ENCODE measurements around the gene RAD51AP2.

RAD51AP2 gene

DNA sequence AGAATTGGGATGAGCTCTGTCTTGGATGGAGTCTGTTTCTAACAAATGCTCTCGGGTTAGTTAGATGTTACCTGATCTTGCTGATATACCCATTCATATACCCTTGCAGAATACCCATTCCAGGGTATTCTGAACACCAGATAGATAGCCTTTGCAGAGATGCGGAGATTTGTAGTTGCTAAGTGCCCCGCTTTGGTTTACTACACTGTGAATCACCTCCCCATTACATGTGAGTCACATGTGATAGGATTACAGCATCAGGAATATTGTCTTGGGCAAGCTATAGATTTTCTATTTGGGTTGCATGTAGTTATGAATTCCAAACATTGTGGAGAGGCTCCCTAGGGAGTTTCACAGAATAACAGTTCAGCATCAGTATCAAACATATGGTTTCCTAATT, 26.0 kb upstream of the RAD51AP2 start:
- Histone ChIP-seq H3K4me3 (no peak overlapping the region), H3K9ac (no peak overlapping the region), H3K27me3 (no peaks in the 10 kb centered on the region), H3K4me1 (no peaks in the 10 kb centered on the region), H4K20me1 (no peaks in the 10 kb centered on the region), H3K4me2 (no peak overlapping the region), H3K9me3 (peaks cover 14% of the 10 kb centered on the region), H3K36me3 (no peaks in the 10 kb centered on the region), H3K27ac (no peak overlapping the region)
- TF ChIP-seq Cebpa-rat (IDR thresholded peaks at IDR 0.05) = no peak

DNA sequence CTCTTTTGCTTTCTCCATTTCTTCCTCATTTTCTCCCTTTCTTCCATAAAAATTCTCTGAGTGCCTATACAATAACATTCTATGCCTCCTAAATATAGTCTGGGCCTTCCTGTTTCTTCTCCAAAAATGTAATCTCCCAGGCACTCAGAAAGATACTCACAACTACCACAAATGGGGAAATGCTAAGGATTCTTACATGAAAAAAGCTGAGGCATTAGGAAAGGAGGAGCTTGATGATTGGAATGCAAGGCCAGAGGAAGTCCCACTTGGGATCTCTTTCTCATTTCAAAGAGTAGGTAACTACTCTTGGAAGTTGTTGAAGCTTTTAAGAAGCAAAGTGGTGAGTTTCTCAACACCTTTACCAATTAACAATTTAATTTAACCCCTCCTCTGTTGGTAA, 25.6 kb upstream of the RAD51AP2 start:
- no peak overlapping the region for H3K27ac ChIP-seq
- H3K9me3 ChIP-seq = peaks cover 18% of the 10 kb centered on the region
- H3K36me3 ChIP-seq = no peaks in the 10 kb centered on the region
- no peak overlapping the region for H3K4me3 ChIP-seq
- H3K4me2 ChIP-seq = no peak overlapping the region
- H3K9ac ChIP-seq = no peak overlapping the region
- H4K20me1 ChIP-seq = no peaks in the 10 kb centered on the region
- no peaks in the 10 kb centered on the region for H3K4me1 ChIP-seq
- TF ChIP-seq Cebpa-rat (IDR thresholded peaks at IDR 0.05) = no peak
- no peaks in the 10 kb centered on the region for H3K27me3 ChIP-seq

DNA sequence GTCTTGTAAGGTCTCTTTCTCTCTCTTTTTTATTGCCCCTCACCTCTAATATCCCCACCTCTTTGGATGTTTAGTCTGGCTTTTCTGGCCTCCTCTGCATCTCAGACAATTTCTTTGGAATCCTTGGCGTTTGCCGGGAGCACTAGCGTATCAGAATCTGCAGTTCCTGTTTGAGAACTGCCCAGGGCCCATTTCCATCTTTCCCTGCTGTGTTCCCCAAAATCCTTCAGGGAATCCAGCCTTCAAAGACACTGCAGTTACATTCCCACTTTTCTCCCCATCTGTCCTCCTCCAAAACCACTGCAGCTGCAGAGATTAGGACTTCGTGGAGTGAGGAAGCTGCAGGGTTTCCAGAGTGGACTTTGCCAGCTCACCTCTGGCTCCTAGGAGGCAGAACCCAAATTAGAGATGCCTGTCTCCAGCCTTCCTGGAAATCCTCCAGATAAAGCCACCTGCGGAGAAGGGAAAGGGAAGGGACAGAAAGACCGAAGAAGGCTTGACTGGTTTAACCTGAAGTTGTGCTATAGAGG, 25.0 kb upstream of the RAD51AP2 start:
- no peak overlapping the region for H3K4me2 ChIP-seq

DNA sequence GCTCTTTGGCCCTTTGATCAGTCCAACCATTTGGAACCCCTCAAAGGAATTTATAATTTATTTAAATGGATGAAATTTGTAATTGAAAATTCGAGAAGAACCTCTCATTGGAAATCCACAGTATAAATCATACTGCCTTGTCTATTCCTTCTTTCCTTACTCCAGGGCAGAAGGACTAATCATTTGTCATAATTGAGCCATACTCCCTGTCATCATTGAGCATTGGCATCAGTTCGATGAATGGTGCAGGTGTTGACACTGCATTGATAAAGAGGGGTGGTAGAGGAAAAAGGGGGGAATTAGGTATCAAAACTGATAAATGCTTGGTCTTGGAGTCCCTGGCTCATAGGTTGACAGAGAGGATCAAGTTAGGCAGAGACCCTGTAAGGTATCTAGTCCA, 24.2 kb upstream of the RAD51AP2 start:
- H3K36me3 ChIP-seq = no peaks in the 10 kb centered on the region
- H3K4me1 ChIP-seq = no peaks in the 10 kb centered on the region
- no peaks in the 10 kb centered on the region for H4K20me1 ChIP-seq
- H3K4me2 ChIP-seq = no peak overlapping the region
- no peak overlapping the region for H3K4me3 ChIP-seq
- no peak overlapping the region for H3K9ac ChIP-seq
- no peak overlapping the region for H3K27ac ChIP-seq
- peaks cover 23% of the 10 kb centered on the region for H3K9me3 ChIP-seq
- no peak for TF ChIP-seq Cebpa-rat (IDR thresholded peaks at IDR 0.05)
- H3K27me3 ChIP-seq = no peaks in the 10 kb centered on the region

More for the DNA sequence above, 25.0 kb upstream of the RAD51AP2 start:
- Histone ChIP-seq H3K9ac (no peak overlapping the region), H3K27me3 (no peaks in the 10 kb centered on the region), H3K27ac (no peak overlapping the region), H3K4me3 (no peak overlapping the region), H3K4me1 (no peaks in the 10 kb centered on the region), H4K20me1 (no peaks in the 10 kb centered on the region), H3K9me3 (peaks cover 23% of the 10 kb centered on the region), H3K36me3 (no peaks in the 10 kb centered on the region)
- no peak for TF ChIP-seq Cebpa-rat (IDR thresholded peaks at IDR 0.05)

DNA sequence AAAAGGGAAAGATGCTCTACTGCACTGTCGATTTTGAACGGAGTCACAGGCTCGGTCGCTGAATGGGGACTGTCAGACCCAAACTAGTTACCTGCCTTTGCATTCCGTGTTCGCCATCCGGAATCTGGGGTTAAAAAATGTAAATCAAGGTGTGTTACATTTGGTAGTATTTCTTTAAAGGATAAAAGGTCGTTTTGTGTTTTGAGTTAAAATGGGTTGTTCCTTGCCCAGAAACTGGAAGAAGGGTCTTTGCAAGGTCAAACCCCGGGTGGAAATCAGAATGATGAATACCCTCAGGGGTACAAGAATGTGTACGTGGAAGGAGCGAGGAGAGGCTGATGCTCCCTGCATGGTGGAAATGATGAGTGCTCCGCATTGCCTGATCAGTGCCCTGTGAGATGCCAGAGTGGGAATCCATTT, 23.3 kb upstream of the RAD51AP2 start:
- H3K4me3 ChIP-seq = no peak overlapping the region
- no peak overlapping the region for H3K27ac ChIP-seq
- H4K20me1 ChIP-seq = no peaks in the 10 kb centered on the region
- no peak for TF ChIP-seq Cebpa-rat (IDR thresholded peaks at IDR 0.05)
- H3K9ac ChIP-seq = no peak overlapping the region
- H3K9me3 ChIP-seq = peaks cover 23% of the 10 kb centered on the region
- no peak overlapping the region for H3K4me2 ChIP-seq
- H3K36me3 ChIP-seq = no peaks in the 10 kb centered on the region
- H3K27me3 ChIP-seq = no peaks in the 10 kb centered on the region
- H3K4me1 ChIP-seq = no peaks in the 10 kb centered on the region

DNA sequence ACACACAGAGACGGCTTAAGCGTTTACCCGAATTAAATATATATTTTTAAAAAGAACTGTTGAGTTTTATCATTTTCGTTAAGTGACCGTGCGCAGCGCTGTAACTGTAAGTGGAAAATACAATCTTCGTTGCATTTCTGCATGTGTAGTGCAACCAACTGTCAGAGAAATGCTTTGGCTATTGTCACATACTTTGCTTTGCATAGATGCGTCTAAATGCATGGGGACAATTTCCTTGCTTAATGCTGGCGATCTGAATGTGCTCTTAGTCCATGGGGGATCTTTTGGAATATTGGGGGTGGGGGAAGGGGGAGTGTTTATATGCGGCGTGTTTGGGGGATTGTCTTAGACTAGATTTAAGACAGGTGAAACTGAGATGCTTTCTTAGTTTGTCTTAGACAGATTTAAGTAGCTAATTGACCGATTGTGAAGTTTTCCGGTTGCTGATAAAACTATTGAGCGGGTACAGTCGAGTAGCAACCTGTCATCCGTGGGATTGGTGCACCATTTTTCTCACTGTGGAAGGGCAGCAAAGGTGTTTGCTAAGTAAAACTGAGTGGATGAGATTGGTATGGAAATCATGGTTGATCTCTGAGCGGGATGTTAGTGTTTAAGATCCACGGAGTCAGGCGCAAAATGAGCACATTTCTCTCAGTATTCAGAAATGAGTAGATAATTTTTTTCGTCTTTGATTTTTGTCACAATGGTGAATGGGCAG, 22.7 kb upstream of the RAD51AP2 start:
- H3K9ac ChIP-seq = no peak overlapping the region
- no peak overlapping the region for H3K4me3 ChIP-seq

DNA sequence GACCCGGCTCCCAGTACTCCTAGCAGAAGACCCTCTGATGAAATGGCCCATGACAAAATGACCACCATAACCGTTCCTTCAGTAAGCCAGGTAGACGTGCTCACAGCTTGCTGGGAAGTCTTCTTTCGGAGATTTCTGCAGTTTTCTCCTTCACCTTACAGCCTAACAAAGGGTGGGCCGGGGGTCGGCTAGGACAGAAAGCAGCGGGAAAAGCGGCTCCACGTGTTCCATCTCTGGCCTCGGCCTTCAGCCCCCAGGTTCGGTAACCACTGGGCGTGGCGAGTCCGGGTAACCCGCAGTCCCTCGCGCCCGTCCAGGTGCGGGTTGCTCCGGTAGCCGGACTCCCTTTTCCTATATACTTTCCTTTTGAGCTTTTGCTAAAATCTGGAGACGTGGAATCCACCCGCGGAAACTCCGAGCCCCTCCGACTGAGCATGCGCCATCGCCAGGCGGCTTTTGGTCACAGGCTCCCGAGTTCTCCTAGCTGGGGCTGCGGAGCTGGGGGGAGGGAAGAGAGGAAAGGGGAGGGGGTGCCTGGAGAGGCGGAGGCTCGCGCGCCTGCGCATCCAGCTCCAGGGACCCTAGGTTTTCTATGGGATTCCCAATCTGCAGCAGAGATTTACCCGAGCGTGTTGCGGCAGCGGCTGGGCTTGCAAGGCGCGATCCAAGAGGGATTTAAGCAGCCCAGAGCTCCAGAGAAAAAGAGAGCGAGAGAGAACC, 22.0 kb upstream of the RAD51AP2 start, which contains the start of gene VSNL1:
VSNL1 (plus strand) TSS at position 604 of the 720 bp plus-strand sequence. CDS start 51,379 bp downstream, outside the sequence.
- no peak within 1 kb of the TSS for H3K4me2 ChIP-seq
- no peak within 1 kb of the TSS for H3K27ac ChIP-seq
- peaks cover 23% of the 10 kb centered on the region for H3K9me3 ChIP-seq
- H3K9ac ChIP-seq = no peak within 1 kb of the TSS
- no peak within 1 kb of the TSS for H3K4me3 ChIP-seq
- H4K20me1 ChIP-seq = no peaks in the 10 kb centered on the region
- no peak for TF ChIP-seq Cebpa-rat (IDR thresholded peaks at IDR 0.05)
- H3K36me3 ChIP-seq = no peaks in the 10 kb centered on the region
- no peaks in the 10 kb centered on the region for H3K27me3 ChIP-seq
- H3K4me1 ChIP-seq = no peaks in the 10 kb centered on the region

More for the DNA sequence above, 22.7 kb upstream of the RAD51AP2 start:
- H4K20me1 ChIP-seq = no peaks in the 10 kb centered on the region
- no peak overlapping the region for H3K27ac ChIP-seq
- H3K4me1 ChIP-seq = no peaks in the 10 kb centered on the region
- H3K9me3 ChIP-seq = peaks cover 23% of the 10 kb centered on the region
- H3K36me3 ChIP-seq = no peaks in the 10 kb centered on the region
- H3K27me3 ChIP-seq = no peaks in the 10 kb centered on the region
- no peak overlapping the region for H3K4me2 ChIP-seq
- no peak for TF ChIP-seq Cebpa-rat (IDR thresholded peaks at IDR 0.05)

DNA sequence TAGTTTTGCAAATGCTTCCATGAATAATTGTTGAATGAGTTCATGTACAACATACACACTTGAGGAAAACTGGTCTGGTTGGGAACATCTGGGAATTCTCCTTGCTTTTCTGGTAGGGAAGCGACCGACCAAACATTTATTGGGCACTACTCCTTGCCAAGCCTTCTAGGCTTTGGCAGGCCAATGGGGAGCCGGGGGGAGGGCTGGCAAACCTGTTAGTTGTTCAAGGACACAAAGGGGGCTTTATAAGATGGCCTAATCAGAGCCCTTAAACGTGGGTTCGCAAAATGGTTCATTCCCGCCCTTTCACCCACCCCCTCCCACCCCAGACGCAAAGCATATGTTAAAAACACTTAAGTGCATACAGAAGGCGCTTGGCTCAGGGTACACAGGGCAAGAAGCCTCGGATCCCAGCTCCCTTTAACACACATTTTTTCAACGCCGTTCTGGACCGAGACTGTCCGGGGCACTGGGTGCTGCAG, 21.4 kb upstream of the RAD51AP2 start:
- Histone ChIP-seq H3K27ac (no peak overlapping the region), H3K9ac (no peak overlapping the region), H3K4me3 (no peak overlapping the region), H3K4me1 (no peaks in the 10 kb centered on the region), H4K20me1 (no peaks in the 10 kb centered on the region), H3K4me2 (no peak overlapping the region), H3K27me3 (no peaks in the 10 kb centered on the region), H3K36me3 (no peaks in the 10 kb centered on the region), H3K9me3 (peaks cover 23% of the 10 kb centered on the region)
- TF ChIP-seq Cebpa-rat (IDR thresholded peaks at IDR 0.05) = no peak

DNA sequence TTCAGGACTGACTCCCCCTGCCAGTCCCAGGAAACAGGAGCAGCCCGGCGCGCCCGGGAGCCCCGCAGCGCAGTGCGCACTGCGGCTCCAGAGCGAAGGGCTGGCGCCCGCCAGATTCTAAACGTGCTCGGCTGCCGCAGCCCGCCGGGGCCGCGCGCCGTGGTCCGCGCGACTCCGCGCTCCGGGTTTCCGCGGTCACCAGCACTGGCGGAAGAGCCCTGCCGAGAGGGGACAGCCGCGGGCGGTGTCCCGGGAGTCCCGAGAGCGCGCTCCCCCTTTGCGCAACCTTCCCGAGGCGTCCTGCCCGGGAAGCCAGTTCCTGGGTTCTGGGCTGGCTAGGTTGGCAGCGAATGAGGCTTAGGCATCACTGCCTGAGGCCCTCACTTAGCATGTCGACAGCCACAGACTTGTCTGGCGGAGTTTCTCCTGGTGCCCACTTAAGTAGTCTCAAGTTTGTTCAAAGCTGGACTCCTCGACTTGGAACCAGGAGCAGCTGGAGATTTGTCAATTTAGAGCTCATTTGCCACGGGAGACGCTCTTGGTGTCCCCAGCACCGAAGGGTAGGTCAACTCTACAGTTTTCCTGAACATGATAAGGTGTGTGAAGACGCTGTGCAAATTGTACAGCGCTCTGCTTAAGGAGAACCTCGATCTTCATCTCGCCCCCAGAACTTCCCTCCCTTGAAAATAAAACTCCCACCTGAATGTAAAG, 20.8 kb upstream of the RAD51AP2 start:
- TF ChIP-seq Cebpa-rat (IDR thresholded peaks at IDR 0.05) = no peak
- Histone ChIP-seq H4K20me1 (no peaks in the 10 kb centered on the region), H3K4me3 (no peak overlapping the region), H3K9me3 (peaks cover 23% of the 10 kb centered on the region), H3K4me2 (no peak overlapping the region), H3K4me1 (no peaks in the 10 kb centered on the region), H3K27ac (no peak overlapping the region), H3K9ac (no peak overlapping the region), H3K36me3 (no peaks in the 10 kb centered on the region), H3K27me3 (no peaks in the 10 kb centered on the region)

Measured in BLaER1 (cell line).